T-helper 1 cell treated with Interleukin-12 subunit alpha and Interleukin-12 subunit beta and Interleukin-4 antibody, amounts not matched to agents 30 ng/mL and 1 ng/mL, for 36 hours (primary cell): ENCODE results near the gene OR9Q1. TPM values are rescaled to one million over a fixed set of nuclear protein-coding genes. Genes with fewer than 3 reads are reported as not detected.
"Not testable (repeated sequence)": the region's sequence is repeated elsewhere in the genome, so short reads cannot be mapped to it uniquely, and the experiment has no call there.

ENCODE experiments used
- intact Hi-C: fragments of 100-400 bp; cut with micrococcal nuclease; formaldehyde crosslinking; loops from one replicate; pipeline ENCODE4 v1.15.1; 2024
- total RNA-seq: library from RNA; stranded (reverse); gene quantifications from 2 replicates; pipeline ENCODE4 v1.2.3, GENCODE V29; 2022

The OR9Q1 gene
- total RNA-seq, 1 donor from 2014 or later = not detected

GRCh38 chr11:58133309-58134076 is 109.8 kb downstream of the OR9Q1 start:
- intact Hi-C loops = no loop called here

GRCh38 chr11:58134151-58134550 is 110.5 kb downstream of the OR9Q1 start:
- intact Hi-C loops = no loop called here

DNA sequence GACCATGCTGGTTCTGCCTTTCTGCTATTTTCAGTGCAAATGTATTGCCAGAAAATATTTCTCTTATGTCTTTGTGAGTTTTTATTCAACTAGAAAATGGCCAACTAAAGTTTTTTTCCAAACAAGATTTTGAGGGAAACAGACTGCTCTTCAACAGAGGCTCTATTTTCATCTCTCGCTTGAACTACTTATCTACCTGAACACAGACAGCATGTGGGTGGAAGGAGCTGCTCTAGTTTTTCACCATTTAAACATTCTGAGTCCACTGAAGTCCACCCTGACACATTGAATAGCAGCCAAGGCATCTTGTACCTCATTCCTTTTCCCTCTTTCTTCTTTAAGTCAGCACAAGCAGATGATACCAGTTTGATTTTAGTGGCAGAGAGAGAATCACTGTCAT is 111.5 kb downstream of the OR9Q1 start:
- intact Hi-C loops = no loop called here

- intact Hi-C loops = no loop called here
Observed at GRCh38 chr11:58142761-58143160, 119.1 kb downstream of the OR9Q1 start.

DNA sequence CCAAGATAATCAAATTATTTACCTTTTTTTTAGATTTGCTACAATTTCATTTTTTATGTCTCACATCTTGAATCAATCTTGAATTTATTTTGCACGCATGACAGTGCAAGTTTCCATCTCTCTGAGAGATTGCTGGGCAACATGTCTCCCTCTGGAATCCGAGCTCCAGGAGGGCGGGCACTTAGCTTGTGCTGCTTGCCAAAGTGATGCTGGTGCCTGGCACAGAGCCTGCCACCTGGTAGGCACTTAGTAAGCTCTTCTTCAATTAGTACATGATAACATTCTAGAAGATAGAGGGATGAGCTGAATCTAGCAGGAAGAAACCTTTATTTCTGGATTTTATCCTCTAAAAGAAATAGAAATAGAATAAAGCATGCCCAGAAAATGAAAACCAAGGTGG is 129.1 kb downstream of the OR9Q1 start:
- intact Hi-C loops = no loop called here

DNA sequence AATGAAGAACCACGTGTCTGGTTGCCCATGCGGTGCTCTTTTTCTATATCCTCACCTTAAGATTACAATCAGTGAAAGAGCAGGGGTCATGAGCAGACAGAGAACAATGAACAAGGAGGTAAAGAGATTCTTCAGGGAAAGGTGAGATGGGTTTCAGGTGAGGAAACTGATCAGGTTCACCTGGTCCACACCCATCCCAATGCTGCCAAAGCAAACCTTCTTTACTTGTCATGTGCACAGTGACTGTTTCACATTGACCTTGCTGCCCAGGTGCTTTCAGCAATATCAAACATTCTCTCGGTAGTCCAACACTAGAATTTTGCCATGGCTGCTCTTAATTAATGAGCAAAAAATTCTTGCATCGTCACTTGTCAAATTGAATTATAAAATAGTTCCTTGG is 140.7 kb downstream of the OR9Q1 start:
- intact Hi-C loops = no loop called here

- intact Hi-C loops = no loop called here
Observed at GRCh38 chr11:58164990-58165389, 141.3 kb downstream of the OR9Q1 start.

DNA sequence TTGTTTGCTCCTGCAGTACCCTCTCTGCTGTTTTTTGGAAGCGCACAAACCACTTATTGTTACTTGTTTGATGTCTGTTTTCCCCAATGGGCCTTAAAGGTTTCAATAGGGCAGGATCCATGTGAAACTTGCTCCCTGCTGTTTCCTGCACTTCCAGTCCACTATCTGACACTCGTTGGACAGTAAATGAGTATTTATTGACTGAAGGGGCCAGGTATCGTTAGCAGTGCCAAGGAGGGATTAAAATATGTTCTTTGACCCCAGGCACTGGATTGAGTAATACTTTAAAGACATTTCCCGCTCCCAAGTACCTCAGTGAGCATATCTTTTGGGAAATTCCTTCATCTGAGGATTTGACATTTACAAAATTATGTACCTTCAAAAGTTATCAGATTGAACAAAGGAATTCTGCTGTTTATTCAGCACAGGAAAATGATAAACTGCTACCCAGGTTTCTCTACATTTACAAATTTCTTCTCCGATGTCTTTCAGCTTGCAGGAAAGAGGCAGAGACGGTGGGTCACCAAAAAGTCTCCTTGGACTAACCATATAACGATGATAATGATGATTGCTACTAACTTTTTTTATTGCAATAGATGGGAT is 141.9 kb downstream of the OR9Q1 start:
- intact Hi-C loops = no loop called here

- intact Hi-C loops = no loop called here
Observed at GRCh38 chr11:58177409-58178054, 153.9 kb downstream of the OR9Q1 start.

GRCh38 chr11:58178444-58178843 is 154.8 kb downstream of the OR9Q1 start:
- intact Hi-C loops = no loop called here

- intact Hi-C loops = no loop called here
Observed at GRCh38 chr11:58179648-58180047, 156.0 kb downstream of the OR9Q1 start.

- intact Hi-C loops = no loop called here
Observed at GRCh38 chr11:58186938-58187337, 163.3 kb downstream of the OR9Q1 start.

GRCh38 chr11:58188770-58189169 is 165.1 kb downstream of the OR9Q1 start, which contains the start of gene OR9Q2:
Gene OR9Q2, plus strand, starts transcription at chr11:58189070. Its CDS starts 1,421 bp downstream, at chr11:58190491.
- intact Hi-C loops = no loop called here

GRCh38 chr11:58192229-58192628 is 168.5 kb downstream of the OR9Q1 start:
- intact Hi-C loops = no loop called here

DNA sequence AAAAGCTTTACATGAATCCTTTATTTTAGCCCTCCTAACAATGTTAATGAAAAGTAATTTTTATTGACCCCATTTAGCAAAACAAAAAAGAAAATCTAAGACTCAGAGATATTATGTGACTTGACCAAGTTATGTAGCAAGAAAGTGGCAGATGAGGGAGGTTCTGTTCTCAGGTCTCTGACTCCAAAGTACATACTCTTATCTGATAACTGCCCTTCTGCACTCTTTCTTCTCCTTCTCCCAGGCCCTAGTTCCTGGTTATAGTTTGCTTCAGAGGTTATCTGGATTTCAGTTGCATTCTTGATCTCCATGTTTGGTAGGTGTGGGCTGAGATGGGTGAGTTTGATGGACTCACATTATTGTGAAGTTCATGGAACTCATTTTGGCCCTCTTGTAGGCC is 169.7 kb downstream of the OR9Q1 start:
- intact Hi-C loops = no loop called here

GRCh38 chr11:58195939-58196338 is 172.3 kb downstream of the OR9Q1 start:
- intact Hi-C loops = no loop called here

DNA sequence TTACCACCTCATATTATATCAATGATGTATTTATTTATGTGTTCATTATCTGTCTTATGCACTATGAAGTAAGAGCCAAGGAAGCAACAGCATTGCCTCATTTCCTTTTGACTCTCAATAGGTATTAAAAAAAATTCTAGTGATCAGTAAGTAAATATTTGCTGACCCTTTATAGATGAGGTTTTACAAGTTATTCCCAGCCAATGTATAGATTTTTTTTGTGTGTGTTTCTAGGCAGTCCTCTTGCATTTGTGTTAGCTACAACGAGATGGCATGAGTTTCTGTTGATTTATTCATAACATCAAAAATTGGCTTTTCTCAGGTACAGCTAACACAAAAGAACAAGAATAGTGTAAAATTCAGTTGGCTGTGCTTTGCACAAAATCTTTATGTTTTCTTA is 175.6 kb downstream of the OR9Q1 start:
- intact Hi-C loops = no loop called here

GRCh38 chr11:58204042-58204441 is 180.4 kb downstream of the OR9Q1 start, which contains the start of gene OR1S2:
Gene OR1S2, minus strand, starts transcription at chr11:58204142. Its CDS starts 0 bp downstream, at chr11:58204142.
- intact Hi-C loops = no loop called here

DNA sequence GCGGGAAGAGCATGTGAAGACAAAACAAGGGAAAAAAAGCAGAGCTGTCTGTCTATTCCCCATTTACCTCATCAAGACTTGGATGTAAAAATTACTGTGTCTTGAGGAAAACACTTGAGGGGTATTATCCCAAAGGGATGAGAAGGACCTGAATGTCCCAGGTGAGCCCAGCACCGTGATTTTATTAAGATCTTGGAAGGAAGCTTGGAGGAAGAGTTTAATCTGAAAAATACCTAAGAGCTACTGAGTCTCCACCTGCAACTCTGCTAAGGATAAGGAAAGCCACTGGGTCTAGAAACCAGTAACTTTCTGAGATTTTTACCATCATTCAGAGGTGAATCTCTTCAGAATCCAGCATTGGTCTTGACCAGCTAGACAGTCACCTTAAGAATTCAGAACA is 188.7 kb downstream of the OR9Q1 start, which contains the start of gene OR1S1:
Gene OR1S1 (plus strand): TSS at position 301 of the 400 bp plus-strand sequence.
- intact Hi-C loops = not testable (repeated sequence)

DNA sequence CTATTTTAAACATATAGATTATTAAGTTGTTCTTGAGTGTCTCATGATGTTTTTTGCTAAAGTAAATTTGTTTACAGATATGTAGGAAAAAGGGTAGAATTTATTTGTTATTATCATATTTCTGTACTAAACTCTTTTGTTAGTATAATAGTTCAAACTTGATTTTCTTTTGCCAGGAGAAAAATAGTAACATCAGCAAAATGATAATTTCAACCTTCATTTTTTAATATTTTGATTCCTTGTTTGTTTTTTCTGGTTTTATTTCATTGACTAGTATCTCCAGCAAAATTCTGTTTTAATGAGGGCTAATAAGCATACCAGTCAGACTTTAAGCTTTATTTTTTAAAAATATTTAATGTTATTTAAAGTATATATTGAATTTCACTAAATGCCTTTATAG is 192.8 kb downstream of the OR9Q1 start:
- intact Hi-C loops = no loop called here

DNA sequence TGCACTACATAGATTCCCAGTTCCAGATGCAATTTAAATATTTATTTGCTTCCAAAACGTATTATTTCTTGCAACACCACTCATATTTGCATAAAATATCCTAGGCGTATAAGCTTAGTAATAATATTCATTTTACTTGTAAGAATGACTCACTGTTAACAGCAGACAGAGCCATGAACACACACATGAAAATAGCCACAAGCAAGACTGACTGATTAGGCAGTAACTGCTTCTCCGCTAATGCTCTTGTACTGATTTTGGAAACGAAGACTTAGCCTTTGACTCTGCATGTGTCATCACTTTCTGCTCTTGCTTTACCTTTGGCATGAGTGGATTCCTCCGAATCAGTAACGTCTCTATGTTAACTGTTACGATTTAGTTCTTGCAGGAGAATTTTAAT is 199.0 kb downstream of the OR9Q1 start:
- intact Hi-C loops = no loop called here

- intact Hi-C loops = no loop called here
Observed at GRCh38 chr11:58227956-58228615, 204.4 kb downstream of the OR9Q1 start.
